ENCODE data around the gene BMAL1. TPM values are rescaled to one million over a fixed set of nuclear protein-coding genes. Genes with fewer than 3 reads are reported as not detected.

Gene BMAL1
- total RNA-seq, 4 donors from 2014 or later = 41.2 to 97.5 (median 50.7) TPM

- intact Hi-C loops (cut with DNase I) = no loop called here
- Histone ChIP-seq H3K27me3 (no peaks in the 10 kb centered on the region), H3K27ac (no peak overlapping the region), H3K9me3 (no peaks in the 10 kb centered on the region), H3K4me1 (no peaks in the 10 kb centered on the region), H3K4me3 (replicated peaks in 1 of 3) (no peak overlapping the region), H3K36me3 (peaks cover 0 to 2% of the 10 kb centered on the region in 2 donors)
- WGBS, 2 donors = 96 to 98% methylated on average over 6 of the region's 6 CpGs
- DNase-seq = no peak
- TF ChIP-seq POLR2A (IDR thresholded peaks at IDR 0.05) (no peak), CTCF (IDR thresholded peaks at IDR 0.05) (no peak)
These were observed 144.0 kb downstream of the BMAL1 start for GRCh38 chr11:13421561-13421960.

DNA sequence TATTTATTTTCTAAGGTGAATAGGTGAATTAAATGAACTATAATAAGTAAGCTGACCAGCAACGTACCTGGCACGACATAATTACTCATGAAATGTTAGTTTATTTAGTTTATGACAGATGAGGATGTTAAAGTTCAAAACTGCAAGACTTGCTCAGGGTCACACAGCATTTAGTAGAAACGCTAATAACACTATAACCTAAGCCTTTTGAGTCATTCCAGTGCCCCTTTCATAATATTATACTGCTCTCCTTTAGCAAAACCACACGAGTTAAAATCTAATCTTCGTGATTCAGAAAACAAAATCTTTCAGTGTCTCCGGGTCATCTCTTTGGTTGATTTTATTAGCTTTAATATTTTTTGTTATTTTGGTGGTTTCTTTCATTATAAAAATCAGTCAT lies 145.8 kb downstream of the BMAL1 start:
- no peak for DNase-seq
- Histone ChIP-seq H3K4me1 (no peaks in the 10 kb centered on the region), H3K27ac (no peak overlapping the region), H3K36me3 (no peaks in the 10 kb centered on the region), H3K27me3 (no peaks in the 10 kb centered on the region), H3K9me3 (no peaks in the 10 kb centered on the region), H3K4me3 (replicated peaks in 1 of 3) (no peak overlapping the region)
- intact Hi-C loops (cut with DNase I) = no loop called here
- no peak for TF ChIP-seq POLR2A (IDR thresholded peaks at IDR 0.05)
- TF ChIP-seq CTCF (IDR thresholded peaks at IDR 0.05) = no peak
- 93% methylated on average over 6 of the region's 6 CpGs for WGBS, 2 donors

- H3K4me3 ChIP-seq (replicated peaks in 1 of 3) = no peak overlapping the region
- TF ChIP-seq POLR2A (IDR thresholded peaks at IDR 0.05) (no peak), CTCF (IDR thresholded peaks at IDR 0.05) (no peak)
- intact Hi-C loops (cut with DNase I) = no loop called here
- no peak overlapping the region for H3K27ac ChIP-seq
- no peaks in the 10 kb centered on the region for H3K4me1 ChIP-seq
- H3K27me3 ChIP-seq = no peaks in the 10 kb centered on the region
- no peaks in the 10 kb centered on the region for H3K36me3 ChIP-seq
- H3K9me3 ChIP-seq = no peaks in the 10 kb centered on the region
- DNase-seq = no peak
These were observed 149.8 kb downstream of the BMAL1 start for GRCh38 chr11:13427440-13427839.

DNA sequence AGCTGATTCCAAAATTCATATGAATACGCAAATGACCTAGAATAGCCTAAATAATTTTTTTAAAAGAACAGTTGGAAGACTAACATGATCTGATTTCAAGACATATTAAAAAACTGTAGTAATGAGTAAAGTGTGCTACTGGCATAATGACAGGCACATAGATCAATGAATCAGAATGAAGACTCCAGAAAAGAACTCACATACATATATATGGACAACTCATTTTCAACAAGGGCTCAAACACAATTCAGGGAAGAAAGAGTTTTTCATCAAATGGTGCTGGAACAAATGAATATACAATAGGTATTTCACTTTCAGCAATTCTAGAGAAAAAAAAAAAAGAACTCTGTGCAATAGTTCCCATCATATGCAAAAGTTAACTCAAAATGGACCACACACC lies 151.7 kb downstream of the BMAL1 start:
- TF ChIP-seq CTCF (IDR thresholded peaks at IDR 0.05) = no peak
- TF ChIP-seq POLR2A (IDR thresholded peaks at IDR 0.05) = no peak
- no peak for DNase-seq
- no peak overlapping the region for H3K27ac ChIP-seq
- WGBS, 2 donors = 0 to 95% methylated on average over 1 of the region's 1 CpG
- no peaks in the 10 kb centered on the region for H3K27me3 ChIP-seq
- no peaks in the 10 kb centered on the region for H3K36me3 ChIP-seq
- no peaks in the 10 kb centered on the region for H3K4me1 ChIP-seq
- intact Hi-C loops (cut with DNase I) = no loop called here
- no peaks in the 10 kb centered on the region for H3K9me3 ChIP-seq
- no peak overlapping the region for H3K4me3 ChIP-seq (replicated peaks in 1 of 3)

- Histone ChIP-seq H3K9me3 (no peaks in the 10 kb centered on the region), H3K27me3 (no peaks in the 10 kb centered on the region), H3K36me3 (no peaks in the 10 kb centered on the region), H3K4me3 (replicated peaks in 1 of 3) (no peak overlapping the region), H3K27ac (no peak overlapping the region), H3K4me1 (no peaks in the 10 kb centered on the region)
- TF ChIP-seq POLR2A (IDR thresholded peaks at IDR 0.05) (no peak), CTCF (IDR thresholded peaks at IDR 0.05) (no peak)
- intact Hi-C loops (cut with DNase I) = no loop called here
- no peak for DNase-seq
- WGBS, 2 donors = 93 to 95% methylated on average over 3 of the region's 3 CpGs
These were observed 152.2 kb downstream of the BMAL1 start for GRCh38 chr11:13429836-13430235.

All from thyroid gland (tissue), 4 donors.